Ovary (tissue), 9 donors: ENCODE data around the gene NME1. TPM values are rescaled to one million over a fixed set of nuclear protein-coding genes. Genes with fewer than 3 reads are reported as not detected.
A peak's percentile ranks its signal among the peaks of the same experiment; 100 is the strongest.

Experiments used
- DNase-seq, 5 donors: peaks; one replicate each; pipeline ENCODE4 v3.0.0-alpha.2; 2019 to 2020
- H3K27ac ChIP-seq, 2 donors: fragments of 200-600 bp; one replicate each; pipeline versions ENCODE4 v1.5.1 to v1.8.0; 2019 to 2022
- H3K27me3 ChIP-seq: fragments of 200-600 bp; one replicate; pipeline ENCODE4 v1.8.0; 2022
- H3K36me3 ChIP-seq: fragments of 200-600 bp; sonication (generic); one replicate; pipeline ENCODE4 v1.5.1; 2019
- H3K4me1 ChIP-seq: one replicate; pipeline ENCODE4 v1.8.1; 2013; ENCODE audit warnings: mild to moderate bottlenecking, moderate library complexity; ENCODE audit not compliant: insufficient read depth
- H3K4me3 ChIP-seq: fragments of 200-600 bp; sonication (generic); one replicate; pipeline ENCODE4 v1.5.1; 2017
- H3K9me3 ChIP-seq, 2 donors: fragments of 200-600 bp in 1 of 2; sonication (generic) in 1 of 2; one replicate each; pipeline versions ENCODE4 v1.5.1 to v1.8.1; 2013 to 2019; ENCODE audit warnings: mild to moderate bottlenecking in 1 of 2, moderate library complexity in 1 of 2
- CTCF ChIP-seq, 3 donors: fragments of 450-650 bp in 2 of 3; fragments of 200-600 bp in 1 of 3; IDR thresholded peaks; one replicate each; pipeline versions ENCODE4 v1.5.1 to v1.8.0; 2016 to 2022; ENCODE audit warnings: antibody characterized with exemption in 3 of 3, mild to moderate bottlenecking in 1 of 3
- EP300 ChIP-seq: sonication (generic); formaldehyde crosslinking; IDR thresholded peaks from one replicate; pipeline ENCODE4 v1.6.1; 2017; ENCODE audit warnings: antibody characterized with exemption
- POLR2A ChIP-seq: fragments of 450-650 bp; IDR thresholded peaks from one replicate; pipeline ENCODE4 v1.6.1; 2017; ENCODE audit warnings: antibody characterized with exemption, mild to moderate bottlenecking, moderate library complexity
- WGBS, 3 donors: extraction: QIAGEN DNeasy Blood & Tissue Kit in 1 of 3; methylation state at CpG; one replicate each; pipeline versions ENCODE4 v1.1.5 to v1.1.7; 2013 to 2017; 5-methylcytosine and 5-hydroxymethylcytosine counted together
- intact Hi-C, 4 donors: fragments of 100-400 bp; cut with DNase I; formaldehyde crosslinking; loops; one replicate each; pipeline versions ENCODE4 v1.11.0 to v1.15.1; 2022 to 2023
- polyA plus RNA-seq, 2 donors: library from polyadenylated mRNA; stranded (reverse); fragments of 200-250 nt in 1 of 2; fragments of 350-450 nt in 1 of 2; fragmentation: Illumina TruSeq in 1 of 2; extraction: RNeasy Lipid Tissue Mini Kit (QIAGEN cat#74804) in 1 of 2; gene quantifications; one replicate each; pipeline ENCODE4 v1.2.3, GENCODE V29; 2013 to 2014
- total RNA-seq, 7 donors: library from RNA; depleted of rRNA in 2 of 7; stranded (reverse); fragments of >200 nt in 2 of 7; fragmentation: NEBNext Ultra II Directional in 3 of 7; extraction: Animal tissue kit (Norgen Biotek cat#: 25700) in 3 of 7; gene quantifications; one replicate each; pipeline versions ENCODE4 v1.1.0 to v1.2.4, GENCODE V29; 2016 to 2023
- donor health status: DM: no; HTN: no; CAD: no; lungs with moderate emphysema.
- donor health status: DM: no; HTN: no; CAD: no.
- donor health status: Bipolar disorder and iron deficiency.
- donor health status: DM: yes; HTN: yes; CAD: no.
- donor health status: DM: no; HTN: no; CAD: no.
- donor health status: DM: yes; HTN: yes; CAD: no.

Gene NME1
- total and polyA plus RNA-seq, 9 donors, result 17.0 to 83.8 (median 50.5) TPM

GRCh38 chr17:51152766-51153209 is 571 bp upstream of the NME1 start:
- Histone ChIP-seq H3K4me3 (peak overlapping the region; percentile 34), H3K4me1 (peaks cover 5% of the 10 kb centered on the region), H3K9me3 (no peaks in the 10 kb centered on the region), H3K36me3 (no peaks in the 10 kb centered on the region), H3K27me3 (no peaks in the 10 kb centered on the region), H3K27ac (peak overlapping the region; percentile 58 to 70)
- peak in 1 of 5 donors; percentile 14 for DNase-seq
- 11 to 16% (median 11%) methylated on average over 8 of the region's 8 CpGs for WGBS, 3 donors
- intact Hi-C loops, result loop anchor here in 2 of 4 donors (5.0 to 10.0 kb wide), 3 partner anchors 35 to 155 kb away; no protein-coding TSS in a partner anchor
- no peak for TF ChIP-seq POLR2A
- TF ChIP-seq CTCF (IDR thresholded peaks at IDR 0.05), result no peak
- TF ChIP-seq EP300, result no peak

- Histone ChIP-seq H3K9me3 (no peaks in the 10 kb centered on the region), H3K4me3 (peak overlapping the region; percentile 36), H3K36me3 (no peaks in the 10 kb centered on the region), H3K27me3 (no peaks in the 10 kb centered on the region), H3K27ac (no peak overlapping the region), H3K4me1 (peaks cover 5% of the 10 kb centered on the region)
- WGBS, 3 donors, result 1 to 5% (median 5%) methylated on average over 6 of the region's 6 CpGs
- no peak for TF ChIP-seq CTCF (IDR thresholded peaks at IDR 0.05)
- TF ChIP-seq POLR2A, result no peak
- no peak for TF ChIP-seq EP300
- DNase-seq, result no peak
- intact Hi-C loops, result loop anchor here in 2 of 4 donors (5.0 to 10.0 kb wide), 3 partner anchors 37 to 157 kb away; no protein-coding TSS in a partner anchor
Observed at GRCh38 chr17:51154176-51154575, 817 bp downstream of the NME1 start.

- intact Hi-C loops, result loop anchor here in 1 of 4 donors (10.0 kb wide), 1 partner anchor 151 kb away; no protein-coding TSS in a partner anchor
- H3K4me1 ChIP-seq, result peaks cover 5% of the 10 kb centered on the region
- no peak overlapping the region for H3K27ac ChIP-seq
- no peaks in the 10 kb centered on the region for H3K9me3 ChIP-seq
- H3K27me3 ChIP-seq, result no peaks in the 10 kb centered on the region
- DNase-seq, result no peak
- WGBS, 3 donors, result 93 to 97% (median 95%) methylated on average over 8 of the region's 8 CpGs
- no peak for TF ChIP-seq CTCF (IDR thresholded peaks at IDR 0.05)
- no peak overlapping the region for H3K4me3 ChIP-seq
- no peaks in the 10 kb centered on the region for H3K36me3 ChIP-seq
Observed at GRCh38 chr17:51155416-51155815, 2.1 kb downstream of the NME1 start.

- intact Hi-C loops, result loop anchor here in 1 of 4 donors (10.0 kb wide), 1 partner anchor 155 kb away; no protein-coding TSS in a partner anchor
- H3K4me3 ChIP-seq, result no peak overlapping the region
Observed at GRCh38 chr17:51159604-51160003, 6.2 kb downstream of the NME1 start.

More at GRCh38 chr17:51159604-51160003, 6.2 kb downstream of the NME1 start:
- H3K9me3 ChIP-seq, result no peaks in the 10 kb centered on the region
- WGBS, 3 donors, result 91 to 97% (median 94%) methylated on average over 3 of the region's 3 CpGs
- DNase-seq, result no peak
- no peak overlapping the region for H3K27ac ChIP-seq
- H3K27me3 ChIP-seq, result no peaks in the 10 kb centered on the region
- H3K4me1 ChIP-seq, result peaks cover 4% of the 10 kb centered on the region
- TF ChIP-seq POLR2A, result no peak
- no peak for TF ChIP-seq CTCF (IDR thresholded peaks at IDR 0.05)
- no peak for TF ChIP-seq EP300
- no peaks in the 10 kb centered on the region for H3K36me3 ChIP-seq
